Measurements from ENCODE around the gene SFPQ.
"Not testable (repeated sequence)": the region's sequence is repeated elsewhere in the genome, so short reads cannot be mapped to it uniquely, and the experiment has no call there.

SFPQ gene

DNA sequence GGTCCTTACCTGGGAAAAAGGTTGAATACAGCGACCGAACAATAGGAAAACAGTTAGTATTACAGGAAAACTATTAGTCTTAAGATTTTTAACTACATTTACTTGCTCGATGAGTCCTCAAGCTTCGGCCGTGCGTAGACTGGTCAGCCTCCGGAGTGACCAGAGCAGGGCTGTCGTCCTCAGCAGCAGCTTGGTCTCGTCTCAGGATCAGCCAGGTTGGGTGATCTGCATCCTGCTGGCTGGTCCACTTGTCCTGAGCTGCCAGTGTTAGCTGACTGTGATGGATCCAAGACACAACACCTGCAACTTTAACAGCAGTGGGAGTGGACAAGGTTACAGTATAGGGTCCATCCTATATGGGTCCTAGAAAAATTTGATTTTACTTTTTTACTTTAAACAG lies 50.2 kb downstream of the SFPQ start:
- DNase-seq (ENCODE audit: low read depth in 3 of 3) = not testable (repeated sequence)

DNA sequence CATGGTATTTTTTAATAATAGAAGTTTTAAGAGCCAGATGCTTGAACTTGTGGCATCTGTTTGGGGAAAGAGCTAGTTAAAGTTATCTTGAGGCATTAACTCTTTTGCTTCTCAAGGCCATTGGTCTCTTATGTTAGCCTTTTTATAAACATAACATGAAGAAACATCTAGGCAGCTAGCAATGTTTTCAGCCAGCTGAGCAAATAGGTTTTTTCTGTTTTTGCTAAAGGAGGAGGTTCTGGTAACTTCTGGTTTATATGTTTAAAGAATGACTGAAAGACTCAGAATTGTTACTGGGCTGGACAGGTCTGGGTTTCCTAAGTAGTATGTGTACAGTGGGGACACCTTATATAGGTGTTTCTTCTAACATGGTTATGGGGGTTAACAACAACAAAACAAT lies 50.7 kb downstream of the SFPQ start:
- not testable (repeated sequence) for DNase-seq (ENCODE audit: low read depth in 3 of 3)

DNA sequence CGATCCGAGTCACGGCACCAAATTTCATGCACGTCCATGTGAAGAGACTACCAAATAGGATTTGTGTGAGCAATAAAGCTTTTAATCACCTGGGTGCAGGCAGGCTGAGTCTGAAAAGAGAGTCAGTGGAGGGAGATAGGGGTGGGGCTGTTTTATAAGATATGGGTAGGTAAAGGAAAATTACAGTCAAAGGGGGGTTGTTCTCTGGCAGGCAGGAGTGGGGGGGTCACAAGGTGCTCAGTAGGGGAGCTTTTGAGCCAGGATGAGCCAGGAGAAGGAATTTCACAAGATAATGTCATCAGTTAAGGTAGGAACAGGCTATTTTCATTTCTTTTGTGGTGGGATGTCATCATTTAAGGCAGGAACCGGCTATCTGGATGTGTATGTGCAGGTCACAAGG lies 55.4 kb downstream of the SFPQ start:
- not testable (repeated sequence) for DNase-seq (ENCODE audit: low read depth in 3 of 3)

DNA sequence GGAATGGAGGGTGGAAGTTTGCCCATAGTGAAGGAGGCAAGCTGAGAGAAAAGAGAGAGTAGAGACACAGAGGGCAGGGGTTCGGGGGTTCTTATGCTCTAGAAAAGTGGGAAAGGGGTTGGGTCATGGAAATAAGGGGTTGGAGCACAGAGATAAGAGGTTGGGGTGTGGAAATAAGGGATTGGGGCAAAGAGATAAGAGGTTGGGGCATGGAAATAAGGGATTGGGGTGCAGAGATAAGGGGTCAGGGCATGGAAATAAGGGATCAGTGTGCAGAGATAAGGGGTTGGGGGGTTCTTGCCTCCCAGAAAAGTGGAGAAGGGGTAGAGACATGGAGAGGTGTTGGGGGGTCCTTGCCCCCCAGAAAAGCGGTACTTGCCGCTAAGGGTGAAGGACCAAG lies 56.2 kb downstream of the SFPQ start:
- no peak for DNase-seq (ENCODE audit: low read depth in 3 of 3)

All from stimulated activated CD4-positive, alpha-beta T cell treated with anti-CD3 and anti-CD28 coated beads, TNF-alpha, amount 100 ng/mL, for 48 hours (primary cell).